Activated CD4-positive, alpha-beta T cell treated with anti-CD3 and anti-CD28 coated beads, Interleukin-2, amount 50 U/mL, for 24 hours (primary cell): ENCODE data around the gene PITPNM3.
A peak's percentile ranks its signal among the peaks of the same experiment; 100 is the strongest.
"Not testable (repeated sequence)": the region's sequence is repeated elsewhere in the genome, so short reads cannot be mapped to it uniquely, and the experiment has no call there.

Experiments
- DNase-seq, 2 donors: peaks; one replicate each; pipeline ENCODE4 v3.0.0-alpha.2; 2020; ENCODE audit warnings: low read depth in 1 of 2, low spot score in 1 of 2

Gene PITPNM3

DNA sequence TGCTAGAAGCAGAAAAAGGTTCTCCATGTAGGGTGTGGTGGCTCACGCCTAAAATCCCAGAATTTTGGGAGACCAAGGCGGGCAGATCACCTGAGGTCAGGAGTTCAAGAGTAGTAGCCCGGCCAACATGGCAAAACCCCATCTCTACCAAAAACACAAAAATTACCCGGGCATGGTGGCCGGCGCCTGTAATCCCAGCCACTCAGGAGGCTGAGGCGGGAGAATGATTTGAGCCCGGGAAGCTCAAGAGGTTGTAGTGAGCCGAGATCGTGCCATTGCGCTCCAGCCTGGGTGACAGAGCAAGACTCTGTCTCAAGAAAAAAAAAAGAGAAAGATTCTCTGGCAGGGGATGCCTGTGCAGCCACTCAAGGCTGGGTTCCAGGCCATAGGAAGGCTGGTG is 54.2 kb downstream of the PITPNM3 start:
- DNase-seq: no peak

DNA sequence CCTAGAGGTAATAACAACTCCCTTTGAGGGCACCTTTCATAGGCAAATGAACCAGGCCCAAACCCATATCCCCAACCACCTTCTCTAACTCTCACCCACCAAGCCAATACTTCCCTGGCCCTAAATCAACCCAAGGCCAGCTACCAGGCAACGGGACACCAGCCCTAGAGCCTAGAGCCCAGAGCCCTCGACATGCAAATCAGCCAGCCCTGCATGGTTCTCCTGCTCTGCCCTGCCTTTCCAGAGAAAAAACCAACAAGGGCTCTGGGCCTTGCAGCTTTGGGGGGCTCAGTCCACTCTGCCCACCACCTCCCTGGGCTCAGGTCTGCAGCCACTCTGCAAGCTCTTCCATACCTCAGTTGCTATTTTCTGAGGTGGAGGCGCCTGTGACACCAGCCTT is 55.0 kb downstream of the PITPNM3 start:
- DNase-seq: no peak

DNA sequence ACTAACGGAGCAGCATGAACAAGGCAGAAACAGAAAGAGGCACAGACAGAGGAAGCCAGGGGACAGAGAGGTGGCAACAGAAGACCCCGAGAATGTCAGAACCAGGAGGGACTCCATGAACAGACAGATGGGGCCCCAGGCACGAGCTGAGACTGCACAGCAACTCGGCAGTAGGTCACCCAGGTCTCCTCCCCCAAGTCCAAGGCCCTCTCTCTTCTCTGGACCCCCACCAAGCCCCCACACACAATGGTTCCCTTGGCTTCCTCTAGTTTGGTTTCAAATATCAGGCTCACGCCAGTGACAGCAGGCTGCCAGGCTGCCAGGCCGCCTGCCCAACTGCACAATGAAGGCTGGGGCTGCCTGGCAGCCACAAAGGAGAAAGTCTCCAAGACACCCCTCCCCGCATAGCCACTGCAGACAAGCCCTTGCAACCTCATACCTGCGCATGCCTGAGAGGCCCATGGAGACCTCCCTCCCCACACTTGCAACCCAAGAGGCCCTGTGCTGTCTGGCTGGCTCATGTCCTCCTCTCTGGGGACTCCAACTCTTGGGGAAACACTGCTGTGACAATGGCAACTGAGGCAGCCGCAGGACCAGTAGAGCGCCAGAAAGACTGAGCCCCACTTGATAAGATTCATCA is 57.3 kb downstream of the PITPNM3 start:
- no peak for DNase-seq

DNA sequence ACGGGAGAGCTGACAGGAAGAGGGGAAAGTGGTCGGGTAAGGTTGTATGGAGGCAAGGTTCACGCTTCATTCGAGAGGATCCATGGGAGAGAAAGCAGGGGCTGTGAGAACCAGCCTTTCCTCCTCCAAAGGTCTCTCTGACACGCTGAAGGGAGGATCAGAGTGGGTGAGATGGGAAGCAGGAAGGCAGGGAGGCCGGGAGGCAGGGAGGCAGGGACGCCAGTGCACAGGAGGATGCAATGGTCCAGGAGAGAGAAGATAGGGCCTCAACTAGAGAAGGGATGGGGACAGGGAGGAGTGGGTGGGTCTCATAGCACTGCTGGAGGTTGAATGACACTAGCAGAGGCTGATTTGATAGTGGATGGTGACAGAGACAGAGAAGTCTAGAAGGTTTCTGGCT is 58.0 kb downstream of the PITPNM3 start:
- DNase-seq: no peak

DNA sequence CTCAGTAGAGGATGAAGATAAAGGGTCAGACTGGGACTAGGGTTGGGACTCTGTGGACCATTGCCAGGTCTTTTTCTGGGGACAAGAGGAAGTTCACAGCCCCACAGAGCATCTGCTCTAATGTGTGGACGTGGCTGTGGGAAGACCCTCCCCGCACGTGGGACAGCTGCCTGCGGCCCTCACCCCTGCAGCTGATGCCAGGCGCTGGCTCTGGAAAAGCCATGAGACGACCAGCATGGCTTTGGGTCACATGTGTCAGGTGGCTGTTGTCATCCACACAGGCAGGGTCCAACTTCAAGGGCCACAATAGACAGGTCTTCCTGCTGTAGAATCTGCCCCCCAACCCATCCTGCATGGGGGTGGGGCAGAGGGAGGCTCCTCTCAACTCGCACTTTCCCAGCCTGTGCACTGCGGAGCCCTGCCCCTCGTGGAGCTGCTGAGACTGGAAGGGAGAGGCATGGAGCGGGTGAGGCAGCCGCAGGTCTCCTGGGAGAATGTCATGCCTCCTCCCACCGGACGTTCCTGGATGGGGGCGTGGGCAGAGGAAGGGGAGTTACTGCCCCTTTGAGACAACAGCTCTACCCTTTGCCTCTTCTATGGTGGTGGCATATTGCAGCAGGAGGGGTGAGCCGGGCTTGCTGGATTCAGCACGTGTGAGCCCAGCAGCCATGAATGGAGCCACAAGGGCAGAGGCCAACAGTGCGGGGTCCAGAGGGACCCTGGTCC is 58.7 kb downstream of the PITPNM3 start:
- DNase-seq: no peak

DNA sequence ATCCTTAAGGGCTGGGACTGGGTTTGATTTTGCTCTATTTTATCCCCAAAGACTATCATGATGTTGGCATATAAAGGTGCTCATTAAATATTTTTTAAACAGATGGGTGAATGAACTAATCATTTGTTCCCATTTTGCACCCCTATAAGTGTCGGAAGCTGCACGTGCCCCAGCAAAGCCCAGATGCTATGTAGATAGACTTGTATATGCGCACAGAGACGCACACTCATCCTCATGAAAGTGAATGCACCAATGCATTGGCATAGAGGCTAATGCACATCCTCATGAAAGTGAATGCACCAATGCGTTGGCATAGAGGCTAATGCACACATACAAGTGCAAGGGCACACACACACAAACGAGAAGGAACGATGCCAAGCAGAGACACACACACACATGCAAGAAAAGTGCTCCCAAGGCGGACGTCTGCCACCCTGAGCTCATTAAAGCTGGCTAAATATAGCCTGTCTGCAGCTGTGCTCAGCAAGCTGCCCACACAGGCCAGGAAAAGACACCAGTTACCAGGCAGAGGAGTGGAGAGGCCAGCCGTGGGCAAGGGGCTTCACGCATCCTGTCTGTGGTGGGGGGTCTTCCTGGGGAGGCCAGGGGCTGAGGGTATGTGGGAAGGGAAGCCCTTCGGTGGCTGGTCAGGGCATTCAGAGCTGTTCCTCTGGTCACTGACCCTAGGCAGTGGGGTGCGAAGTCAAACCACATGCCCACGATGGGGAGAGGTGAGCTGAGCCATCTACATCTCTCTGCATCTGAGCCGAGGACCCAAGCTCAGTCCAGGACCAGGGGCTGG is 59.5 kb downstream of the PITPNM3 start:
- no peak for DNase-seq

DNA sequence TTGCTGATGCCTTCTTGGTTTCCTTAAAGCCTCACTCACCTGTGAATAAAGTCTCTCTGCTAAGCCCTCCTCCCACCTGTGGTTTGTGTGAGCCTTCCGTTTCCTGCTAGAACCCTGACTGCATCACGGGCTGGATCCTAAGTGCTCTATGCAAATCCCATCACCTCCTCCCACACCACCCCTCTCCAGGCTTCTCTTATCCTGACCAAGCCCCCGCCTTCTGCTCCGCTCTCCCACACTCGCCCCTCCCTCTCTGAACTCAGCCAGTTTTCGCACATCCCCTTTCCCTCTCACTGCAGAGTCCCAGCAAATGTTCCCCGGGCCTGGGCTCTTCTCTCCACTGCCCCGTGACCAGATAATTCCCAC is 60.3 kb downstream of the PITPNM3 start:
- peak in 1 of 2 donors; percentile 3 for DNase-seq

DNA sequence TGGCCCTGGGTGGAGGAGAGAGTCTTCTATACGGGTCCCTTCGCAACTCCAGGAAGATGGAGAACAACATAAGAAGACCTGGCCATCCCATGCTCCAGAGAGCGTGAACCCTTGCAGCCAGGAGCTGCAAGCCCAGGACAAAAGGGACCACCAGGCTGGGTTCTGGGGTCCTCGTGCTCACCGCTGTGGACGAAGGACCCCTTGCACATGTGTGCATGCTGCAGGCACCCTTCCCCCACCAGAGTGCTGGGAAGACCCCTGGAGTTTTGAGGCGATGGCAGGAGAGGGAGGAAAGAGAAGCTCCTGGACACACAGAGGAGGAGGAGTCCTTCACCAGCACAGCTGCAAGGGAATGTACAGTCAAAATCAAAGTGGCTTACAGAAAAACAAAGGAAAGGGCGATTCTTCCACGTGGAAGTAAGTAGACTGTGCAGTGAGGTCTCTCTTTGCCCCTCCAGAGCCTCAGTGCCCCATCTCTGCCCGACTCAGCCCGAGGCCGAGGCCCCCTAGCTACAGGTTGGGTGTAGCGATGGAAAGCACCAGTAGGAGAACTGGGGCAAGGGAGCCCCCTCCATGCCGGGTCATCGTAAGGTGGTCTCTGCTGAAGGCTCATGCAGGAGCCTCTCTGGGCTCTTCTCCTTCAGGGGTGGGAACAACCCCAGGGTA is 60.8 kb downstream of the PITPNM3 start:
- DNase-seq: no peak

DNA sequence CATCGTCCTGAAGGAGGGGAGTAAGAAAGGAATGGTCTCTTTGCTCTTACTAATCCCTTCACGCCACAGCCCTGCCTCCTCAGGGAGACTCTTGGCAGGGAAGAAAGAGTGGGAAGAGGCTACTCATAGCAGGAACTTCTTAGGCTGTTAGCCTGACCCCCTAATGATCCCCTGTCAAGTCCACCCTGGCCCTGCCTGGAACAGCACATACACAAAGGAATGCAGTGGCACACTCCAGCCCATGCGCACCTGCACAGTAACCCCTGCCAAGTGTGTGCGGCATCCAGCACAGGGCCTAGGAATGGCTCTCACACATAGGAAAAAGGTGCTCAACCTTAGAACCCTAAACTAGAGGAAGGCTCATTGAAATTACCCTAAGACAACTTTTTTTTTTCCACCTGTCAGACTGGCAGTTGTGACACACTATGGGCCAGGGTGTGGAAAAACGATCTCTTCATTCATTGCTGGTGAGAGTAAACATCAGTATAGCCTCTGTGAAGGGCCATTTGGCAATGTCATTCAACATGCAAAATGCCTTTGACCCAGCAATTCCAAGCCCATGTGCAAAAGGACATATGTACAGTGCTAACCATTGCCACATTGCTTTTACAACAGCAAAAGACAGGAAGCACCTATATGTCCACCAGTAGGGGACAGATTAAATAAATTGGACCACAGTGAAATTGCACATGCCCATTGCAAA is 62.0 kb downstream of the PITPNM3 start:
- no peak for DNase-seq

DNA sequence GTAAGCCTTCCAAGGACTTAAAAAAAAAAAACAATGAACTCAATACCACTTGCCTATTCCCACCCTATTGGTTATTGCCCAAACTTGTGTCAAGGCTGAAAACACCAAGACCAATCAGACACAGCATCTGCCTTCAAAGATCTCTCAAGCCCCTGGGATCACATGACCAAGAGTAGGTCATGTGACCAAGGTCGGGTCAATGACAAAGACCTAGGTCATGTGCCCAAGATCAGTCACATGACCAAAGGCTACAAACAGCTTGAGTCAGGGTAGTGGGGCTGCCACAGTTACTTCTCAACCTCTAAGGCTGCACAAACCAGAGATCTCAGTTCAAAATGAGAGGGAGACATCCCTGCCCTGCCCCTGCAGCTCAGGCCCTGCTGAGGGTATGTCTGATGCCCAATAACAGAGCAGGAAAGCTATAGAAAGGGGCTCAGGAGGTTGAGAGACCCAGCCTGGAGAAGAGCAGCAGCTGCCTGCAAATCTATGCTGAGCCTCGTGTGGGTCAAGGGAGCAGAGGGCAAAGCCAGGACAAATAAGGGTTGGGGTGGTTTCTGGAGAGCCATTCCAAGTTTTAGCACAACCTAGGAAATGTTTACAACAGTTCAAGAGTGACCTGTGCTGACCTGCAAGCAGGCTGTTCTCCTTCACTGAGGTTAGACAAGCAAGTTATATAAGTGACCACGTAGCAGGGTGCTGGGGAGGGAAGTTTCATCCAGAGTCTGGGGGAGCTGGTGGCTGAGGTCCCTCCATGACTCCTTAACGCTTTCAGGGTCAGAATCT is 63.3 kb downstream of the PITPNM3 start:
- DNase-seq: no peak

DNA sequence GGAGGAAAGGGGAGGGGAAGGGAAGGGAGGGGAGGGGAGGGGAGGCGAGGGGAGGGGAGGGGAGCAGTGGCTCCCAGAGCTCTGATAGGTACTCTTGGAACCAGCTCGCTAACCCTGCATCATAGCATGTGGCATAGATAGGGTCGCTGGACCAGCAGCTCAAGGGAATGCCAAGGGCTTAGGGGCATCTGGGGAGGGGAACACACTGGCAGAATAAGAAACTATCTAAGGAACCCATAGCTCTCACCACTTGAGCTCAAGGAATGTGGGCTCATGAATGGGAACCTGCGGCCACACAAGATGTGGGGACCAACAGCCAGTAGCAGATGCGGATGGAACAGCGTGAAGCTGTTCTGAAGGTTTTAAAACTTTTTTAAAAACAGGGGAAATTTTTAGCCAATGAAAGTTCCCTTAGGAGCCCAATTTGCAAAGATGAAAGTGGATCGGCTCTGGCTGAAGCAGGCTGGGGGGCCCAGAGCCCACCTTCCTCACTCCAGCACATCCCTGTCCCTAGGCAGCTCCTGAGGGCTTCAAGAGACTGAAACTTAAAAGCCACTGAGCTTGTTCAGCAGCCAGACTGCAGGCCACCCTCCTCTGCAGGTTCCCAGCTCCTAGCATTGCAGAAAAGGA is 65.2 kb downstream of the PITPNM3 start:
- DNase-seq: no peak

DNA sequence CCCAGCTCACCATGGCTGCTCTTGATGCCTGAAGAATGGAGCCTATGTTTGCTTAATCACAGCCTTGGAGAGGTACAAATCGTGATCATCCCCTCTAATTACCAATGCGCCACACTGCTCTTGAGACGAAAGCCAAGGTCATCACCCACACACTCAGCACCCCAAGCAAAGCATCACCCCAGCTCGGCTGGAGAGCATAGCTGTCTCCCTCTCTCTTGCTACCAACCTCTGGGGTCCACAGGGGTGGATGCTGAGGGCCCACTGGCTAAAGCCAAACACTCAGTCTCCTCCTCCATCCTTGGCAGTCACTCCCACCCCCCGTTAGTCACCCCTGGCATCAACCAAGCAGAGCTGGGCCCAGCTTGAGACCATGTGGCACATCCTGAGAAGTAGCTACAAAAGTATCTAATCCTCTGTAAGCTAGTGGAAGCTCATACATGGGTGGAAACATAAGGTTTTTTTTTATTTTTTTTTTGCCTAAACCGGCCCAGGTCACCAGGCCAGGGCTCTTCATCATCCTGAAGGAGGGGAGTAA is 67.3 kb downstream of the PITPNM3 start:
- no peak for DNase-seq

DNA sequence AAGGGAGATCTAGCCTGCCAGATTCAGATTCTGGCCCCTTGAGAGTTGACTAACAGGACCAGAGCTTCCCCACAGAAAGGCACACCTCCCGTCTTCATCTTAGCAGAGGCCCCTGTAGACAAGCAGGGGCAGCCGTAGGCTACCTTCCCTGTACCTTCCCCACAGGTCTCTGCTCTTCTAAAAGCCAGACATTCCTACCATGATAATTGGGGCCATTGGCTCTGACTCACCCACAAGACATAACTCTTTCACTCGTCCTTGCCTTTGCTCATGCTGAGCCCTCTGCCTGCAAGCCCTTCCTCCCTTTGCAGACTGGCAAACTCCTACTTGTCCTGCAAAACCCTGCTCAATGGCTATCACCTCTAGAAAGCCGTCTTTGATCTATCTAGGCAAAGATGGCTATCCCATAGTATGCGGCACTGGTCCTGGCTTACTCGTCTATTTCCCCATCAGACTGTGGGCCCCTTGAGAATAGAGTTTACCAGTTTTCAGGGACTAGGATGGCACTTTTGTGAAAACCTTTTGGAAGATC is 68.3 kb downstream of the PITPNM3 start:
- DNase-seq: no peak

DNA sequence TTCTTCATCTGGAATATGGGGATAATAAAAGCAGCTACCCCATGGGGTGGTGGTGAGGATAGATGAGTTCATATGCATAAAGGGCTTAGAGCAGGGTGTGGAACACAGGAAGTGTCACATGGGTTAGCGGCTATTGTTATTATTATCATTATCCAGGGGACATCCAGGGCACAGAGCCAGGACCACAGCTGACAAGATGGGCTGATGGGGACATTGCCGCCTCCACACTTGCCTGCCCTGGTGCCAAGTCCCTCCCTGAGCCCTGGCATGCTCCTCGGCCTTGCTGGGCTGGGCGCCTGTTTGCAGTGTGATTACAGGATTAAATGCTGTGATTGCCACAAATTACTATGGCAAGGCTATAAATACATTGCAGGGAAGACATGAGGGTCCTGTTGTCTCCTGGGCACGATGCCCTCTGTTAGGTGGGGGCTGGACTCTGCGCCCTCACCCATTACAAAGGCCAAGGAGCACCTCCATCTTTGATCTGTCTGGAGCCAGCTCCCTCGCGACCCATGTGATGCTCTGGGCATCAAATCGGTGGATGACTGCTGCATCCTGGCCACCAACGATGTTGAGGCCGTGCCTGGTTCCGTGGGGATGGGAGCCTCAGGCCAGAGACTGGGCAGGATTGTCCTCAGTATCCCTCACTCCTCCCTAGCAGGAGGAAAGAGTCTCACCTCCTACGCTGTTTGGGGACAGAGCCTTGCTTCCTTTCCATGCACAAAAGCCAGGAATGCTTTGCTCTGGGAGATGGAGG is 68.9 kb downstream of the PITPNM3 start:
- DNase-seq: no peak

DNA sequence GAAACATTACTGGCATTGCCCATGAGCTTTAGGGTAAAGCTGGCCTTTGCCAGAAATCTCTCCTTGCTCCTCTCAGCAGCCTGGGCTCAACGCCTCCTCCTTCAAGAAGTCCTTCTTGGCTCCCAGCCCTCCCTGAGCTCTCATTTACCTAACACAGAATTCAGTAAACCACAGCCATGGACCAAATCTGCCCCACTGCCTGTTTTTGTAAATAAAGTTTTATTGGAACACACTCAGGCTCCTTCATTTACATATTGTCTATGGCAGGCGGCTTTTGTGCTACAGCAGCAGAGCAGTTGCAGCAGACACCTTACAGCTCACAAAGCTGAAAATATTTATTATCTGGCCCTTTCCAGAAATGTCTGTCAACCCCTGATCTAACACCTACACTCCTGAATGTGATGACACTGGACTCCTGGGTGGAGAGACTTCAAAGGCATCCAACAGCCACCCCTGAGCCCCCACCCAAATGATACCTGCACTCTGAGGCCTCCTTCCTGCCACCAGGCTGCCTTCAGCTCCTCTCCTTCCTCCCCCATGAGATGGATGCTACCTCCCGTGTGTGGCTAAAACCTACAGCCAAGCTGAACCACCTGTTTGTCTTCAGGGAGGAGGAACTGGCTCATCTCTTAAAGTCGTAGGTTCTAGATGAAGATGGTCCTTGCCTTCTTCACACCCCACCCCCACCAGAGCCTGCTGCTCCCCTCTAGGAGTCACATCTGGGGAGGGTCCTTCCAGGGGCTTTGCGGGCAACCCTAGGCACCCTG is 70.5 kb downstream of the PITPNM3 start:
- DNase-seq: no peak

DNA sequence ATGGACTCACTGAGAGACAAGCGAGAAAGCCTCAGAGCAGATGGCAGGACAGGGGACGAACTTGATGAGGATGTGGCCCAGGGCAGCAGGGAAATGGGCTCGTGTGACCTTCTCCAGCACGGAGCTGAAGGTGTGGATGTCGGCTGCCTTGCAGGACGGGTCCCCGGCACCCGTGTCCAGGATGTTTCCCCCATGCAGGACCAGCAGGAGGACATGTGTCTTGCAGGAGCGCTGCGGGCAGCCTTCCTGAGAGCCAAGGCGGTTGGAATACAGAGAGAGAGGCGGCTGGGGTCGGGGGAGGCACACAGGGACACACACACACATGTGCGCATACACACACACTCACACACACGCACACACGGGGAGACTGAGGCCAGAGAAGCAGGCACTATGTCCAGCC is 72.8 kb downstream of the PITPNM3 start:
- no peak for DNase-seq

DNA sequence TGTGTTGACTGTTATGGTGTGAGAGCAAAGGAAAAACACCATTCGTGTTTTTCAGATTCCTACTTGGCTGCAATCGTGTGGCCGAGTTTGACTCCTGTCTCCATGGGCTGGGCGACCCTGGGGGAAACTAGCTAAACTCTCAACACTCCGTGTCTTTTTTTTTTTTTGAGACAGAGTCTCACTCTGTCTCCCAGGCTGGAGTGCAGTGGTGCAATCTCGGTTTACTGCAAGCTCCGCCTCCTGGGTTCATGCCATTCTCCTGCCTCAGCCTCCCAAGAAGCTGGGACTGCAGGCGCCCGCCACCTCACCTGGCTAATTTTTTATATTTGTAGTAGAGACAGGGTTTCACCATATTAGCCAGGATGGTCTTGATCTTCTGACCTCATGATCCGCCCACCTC is 73.6 kb downstream of the PITPNM3 start:
- DNase-seq: not testable (repeated sequence)

DNA sequence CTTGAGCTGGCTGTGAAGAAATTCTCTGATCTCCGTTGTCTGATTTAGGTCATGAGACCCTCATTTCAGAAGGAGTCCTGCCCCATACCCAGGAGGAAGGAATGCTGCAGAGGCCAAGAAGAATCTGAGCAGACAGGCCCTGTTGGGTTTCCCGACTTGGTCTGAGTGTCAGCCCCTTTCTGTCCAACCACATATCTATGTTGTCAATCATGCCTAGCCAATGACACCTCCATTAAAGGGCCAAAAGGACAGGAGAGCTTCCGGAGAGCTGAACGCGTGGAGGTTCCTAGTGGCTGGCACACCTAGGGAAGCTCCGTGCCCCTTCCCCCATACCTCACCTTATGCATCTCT is 74.3 kb downstream of the PITPNM3 start:
- no peak for DNase-seq
